OCI-LY1 (cell line): ENCODE measurements around the gene GABBR2.

Experiments
- H2AFZ ChIP-seq: fragments of 200-600 bp; sonication (generic), shearing (Covaris generic); 2 replicates; pipeline ENCODE4 v1.6.0; 2014; ENCODE audit warnings: antibody characterized with exemption, mild to moderate bottlenecking, low read length
- H3F3A ChIP-seq: fragments of 200-600 bp; sonication (generic), shearing (Covaris generic); 2 replicates; pipeline ENCODE4 v1.6.0; 2014; ENCODE audit warnings: mild to moderate bottlenecking, antibody characterized with exemption, low read length, moderate library complexity; ENCODE audit not compliant: insufficient read depth
- H3K27ac ChIP-seq: fragments of 200-600 bp; sonication (generic); 2 replicates; pipeline ENCODE4 v1.5.1; 2014; ENCODE audit warnings: low read length, mixed run types, mild to moderate bottlenecking, low read depth; ENCODE audit not compliant: poor library complexity, severe bottlenecking
- H3K27me3 ChIP-seq: fragments of 200-600 bp; sonication (generic); 2 replicates; pipeline ENCODE4 v1.6.0; 2014; ENCODE audit warnings: antibody characterized with exemption, mild to moderate bottlenecking, low read length, moderate library complexity; ENCODE audit not compliant: insufficient read depth
- H3K36me3 ChIP-seq: fragments of 200-600 bp; sonication (generic); 2 replicates; pipeline ENCODE4 v1.6.1; 2014; ENCODE audit warnings: mild to moderate bottlenecking, antibody characterized with exemption, low read length, moderate library complexity, mixed read lengths; ENCODE audit not compliant: insufficient read depth
- H3K4me1 ChIP-seq: fragments of 200-600 bp; sonication (generic); 2 replicates; pipeline ENCODE4 v1.5.1; 2014; ENCODE audit warnings: mild to moderate bottlenecking, low read length, moderate library complexity; ENCODE audit not compliant: insufficient read depth, severe bottlenecking
- H3K4me2 ChIP-seq: fragments of 200-600 bp; sonication (generic), shearing (Covaris generic); 2 replicates; pipeline ENCODE4 v1.6.1; 2014; ENCODE audit warnings: low read length
- H3K4me3 ChIP-seq: fragments of 200-600 bp; sonication (generic); 2 replicates; pipeline ENCODE4 v1.5.1; 2014; ENCODE audit warnings: low read length, low read depth, mild to moderate bottlenecking, mixed read lengths; ENCODE audit not compliant: poor library complexity, severe bottlenecking
- H3K79me2 ChIP-seq: fragments of 200-600 bp; shearing (Covaris generic); 2 replicates; pipeline ENCODE4 v1.6.1; 2016; ENCODE audit warnings: mixed run types, low read length, mixed read lengths; ENCODE audit not compliant: insufficient read depth
- H3K9ac ChIP-seq: fragments of 200-600 bp; sonication (generic), shearing (Covaris generic); 2 replicates; pipeline ENCODE4 v1.6.1; 2014; ENCODE audit warnings: mild to moderate bottlenecking, low read length, mixed read lengths
- H3K9me2 ChIP-seq: fragments of 200-600 bp; sonication (generic), shearing (Covaris generic); 2 replicates; pipeline ENCODE4 v1.6.1; 2014; ENCODE audit warnings: low read depth, mild to moderate bottlenecking, low read length, mixed read lengths
- H3K9me3 ChIP-seq: fragments of 200-600 bp; shearing (Covaris generic); 2 replicates; pipeline ENCODE4 v1.6.1; 2014; ENCODE audit warnings: low read length, mixed read lengths
- H4K20me1 ChIP-seq: fragments of 200-600 bp; sonication (generic), shearing (Covaris generic); 2 replicates; pipeline ENCODE4 v1.6.0; 2016; ENCODE audit warnings: mild to moderate bottlenecking, low read length; ENCODE audit not compliant: insufficient read depth
- EZH2 ChIP-seq: fragments of 200-600 bp; sonication (generic), shearing (Covaris generic); IDR thresholded peaks from 2 replicates; pipeline ENCODE4 v1.8.0; 2017; ENCODE audit warnings: borderline replicate concordance, mixed run types, mild to moderate bottlenecking, antibody characterized with exemption, low read length, moderate library complexity, mixed read lengths
- TF ChIP-seq, protein P1 (sequence below): fragments of 200-600 bp; sonication (generic), shearing (Covaris generic); IDR thresholded peaks from 2 replicates; pipeline ENCODE4 v1.5.1; 2017; ENCODE audit warnings: mild to moderate bottlenecking, antibody characterized with exemption, low read length, moderate library complexity, mixed read lengths

The GABBR2 gene

GRCh38 chr9:98564714-98565113 lies 144.0 kb downstream of the GABBR2 start:
- Histone ChIP-seq H3K27ac (no peak overlapping the region), H3K9ac (no peak overlapping the region), H3F3A (no peaks in the 10 kb centered on the region), H3K36me3 (no peaks in the 10 kb centered on the region), H3K4me1 (no peaks in the 10 kb centered on the region), H3K9me3 (no peaks in the 10 kb centered on the region), H3K79me2 (no peaks in the 10 kb centered on the region), H3K27me3 (peaks cover 7% of the 10 kb centered on the region; the same call in 1 of the 2 replicates), H3K4me3 (no peak overlapping the region), H3K4me2 (no peak overlapping the region), H3K9me2 (no peaks in the 10 kb centered on the region), H4K20me1 (no peaks in the 10 kb centered on the region), H2AFZ (no peak overlapping the region)
- TF ChIP-seq, protein P1, sequence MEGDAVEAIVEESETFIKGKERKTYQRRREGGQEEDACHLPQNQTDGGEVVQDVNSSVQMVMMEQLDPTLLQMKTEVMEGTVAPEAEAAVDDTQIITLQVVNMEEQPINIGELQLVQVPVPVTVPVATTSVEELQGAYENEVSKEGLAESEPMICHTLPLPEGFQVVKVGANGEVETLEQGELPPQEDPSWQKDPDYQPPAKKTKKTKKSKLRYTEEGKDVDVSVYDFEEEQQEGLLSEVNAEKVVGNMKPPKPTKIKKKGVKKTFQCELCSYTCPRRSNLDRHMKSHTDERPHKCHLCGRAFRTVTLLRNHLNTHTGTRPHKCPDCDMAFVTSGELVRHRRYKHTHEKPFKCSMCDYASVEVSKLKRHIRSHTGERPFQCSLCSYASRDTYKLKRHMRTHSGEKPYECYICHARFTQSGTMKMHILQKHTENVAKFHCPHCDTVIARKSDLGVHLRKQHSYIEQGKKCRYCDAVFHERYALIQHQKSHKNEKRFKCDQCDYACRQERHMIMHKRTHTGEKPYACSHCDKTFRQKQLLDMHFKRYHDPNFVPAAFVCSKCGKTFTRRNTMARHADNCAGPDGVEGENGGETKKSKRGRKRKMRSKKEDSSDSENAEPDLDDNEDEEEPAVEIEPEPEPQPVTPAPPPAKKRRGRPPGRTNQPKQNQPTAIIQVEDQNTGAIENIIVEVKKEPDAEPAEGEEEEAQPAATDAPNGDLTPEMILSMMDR, result no peak
- no peak for TF ChIP-seq EZH2

GRCh38 chr9:98563988-98564387 lies 144.7 kb downstream of the GABBR2 start:
- no peaks in the 10 kb centered on the region for H4K20me1 ChIP-seq
- H3K4me2 ChIP-seq, result no peak overlapping the region
- H3K36me3 ChIP-seq, result no peaks in the 10 kb centered on the region
- no peak overlapping the region for H3K4me3 ChIP-seq
- no peak overlapping the region for H3K27ac ChIP-seq
- H3F3A ChIP-seq, result no peaks in the 10 kb centered on the region
- peaks cover 7% of the 10 kb centered on the region; the same call in 1 of the 2 replicates for H3K27me3 ChIP-seq
- no peaks in the 10 kb centered on the region for H3K79me2 ChIP-seq
- no peak for TF ChIP-seq EZH2
- no peak overlapping the region for H2AFZ ChIP-seq
- H3K9ac ChIP-seq, result no peak overlapping the region
- no peaks in the 10 kb centered on the region for H3K9me3 ChIP-seq
- H3K9me2 ChIP-seq, result no peaks in the 10 kb centered on the region
- no peaks in the 10 kb centered on the region for H3K4me1 ChIP-seq

DNA sequence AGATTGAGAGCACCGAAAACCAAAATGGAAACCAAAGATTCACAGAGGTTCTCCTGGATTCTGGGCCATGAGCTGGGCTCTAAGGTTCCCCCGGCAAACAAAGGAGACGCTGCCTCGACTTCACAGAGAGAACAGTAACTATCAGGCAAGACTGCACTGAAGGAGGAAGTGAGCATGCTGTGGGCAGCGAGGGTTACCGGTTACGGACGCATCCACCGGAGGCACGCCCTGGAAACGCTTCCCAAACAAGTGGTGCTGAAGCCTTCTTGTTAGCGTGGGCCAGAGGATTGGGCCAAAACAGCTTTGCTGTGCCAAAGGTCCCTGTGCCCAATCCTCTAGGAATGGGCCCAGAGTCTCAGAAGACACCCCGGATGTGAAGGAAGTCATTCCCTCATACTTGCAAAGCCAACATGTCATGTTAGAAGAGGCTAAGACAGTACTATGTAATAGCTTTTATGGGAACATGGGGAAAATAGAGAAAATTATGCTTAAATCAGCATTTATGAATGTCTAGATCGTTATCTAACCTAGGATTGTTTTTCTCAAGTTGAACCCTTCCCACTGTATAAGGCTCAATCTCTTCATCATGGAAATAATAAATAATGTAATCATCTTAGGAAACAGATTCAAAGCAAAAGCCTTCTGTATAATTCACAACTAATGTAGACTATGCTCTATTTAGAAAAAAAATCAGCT lies 145.4 kb downstream of the GABBR2 start:
- no peak overlapping the region for H3K27ac ChIP-seq
- H3K9me3 ChIP-seq, result no peaks in the 10 kb centered on the region
- no peaks in the 10 kb centered on the region for H3F3A ChIP-seq
- H2AFZ ChIP-seq, result no peak overlapping the region
- no peaks in the 10 kb centered on the region for H4K20me1 ChIP-seq
- H3K4me1 ChIP-seq, result no peaks in the 10 kb centered on the region
- H3K36me3 ChIP-seq, result no peaks in the 10 kb centered on the region
- H3K79me2 ChIP-seq, result no peaks in the 10 kb centered on the region
- no peaks in the 10 kb centered on the region for H3K9me2 ChIP-seq
- H3K27me3 ChIP-seq, result peaks cover 7% of the 10 kb centered on the region; the same call in 1 of the 2 replicates
- TF ChIP-seq, protein P1, result no peak
- TF ChIP-seq EZH2, result no peak
- no peak overlapping the region for H3K4me3 ChIP-seq
- H3K4me2 ChIP-seq, result no peak overlapping the region
- no peak overlapping the region for H3K9ac ChIP-seq

- no peak overlapping the region for H3K4me3 ChIP-seq
- no peak overlapping the region for H2AFZ ChIP-seq
- no peaks in the 10 kb centered on the region for H3K9me2 ChIP-seq
- H3K9me3 ChIP-seq, result no peaks in the 10 kb centered on the region
- no peaks in the 10 kb centered on the region for H3K4me1 ChIP-seq
- H3K27me3 ChIP-seq, result peaks cover 7% of the 10 kb centered on the region; the same call in 1 of the 2 replicates
- TF ChIP-seq EZH2, result no peak
- TF ChIP-seq, protein P1, result no peak
- no peaks in the 10 kb centered on the region for H3K36me3 ChIP-seq
- H4K20me1 ChIP-seq, result no peaks in the 10 kb centered on the region
- no peaks in the 10 kb centered on the region for H3F3A ChIP-seq
- H3K9ac ChIP-seq, result no peak overlapping the region
- H3K79me2 ChIP-seq, result no peaks in the 10 kb centered on the region
- no peak overlapping the region for H3K4me2 ChIP-seq
- H3K27ac ChIP-seq, result no peak overlapping the region
Measured at GRCh38 chr9:98559561-98559960, 149.2 kb downstream of the GABBR2 start.
